Body of pancreas (tissue), 4 donors: ENCODE results near the gene TFDP1.

Experiments
- CTCF ChIP-seq, 7 experiments: fragments of 450-650 bp in 4 of 7; fragments of 200-600 bp in 3 of 7; sonication (generic) in 3 of 7; IDR thresholded peaks; one replicate each; pipeline ENCODE4 v1.5.1; 2016 to 2019; ENCODE audit warnings: antibody characterized with exemption in 7 of 7
- POLR2A ChIP-seq, 3 donors: fragments of 450-650 bp; IDR thresholded peaks; one replicate each; pipeline ENCODE4 v1.6.1; 2016; ENCODE audit warnings: antibody characterized with exemption in 3 of 3, mild to moderate bottlenecking in 2 of 3

DNA sequence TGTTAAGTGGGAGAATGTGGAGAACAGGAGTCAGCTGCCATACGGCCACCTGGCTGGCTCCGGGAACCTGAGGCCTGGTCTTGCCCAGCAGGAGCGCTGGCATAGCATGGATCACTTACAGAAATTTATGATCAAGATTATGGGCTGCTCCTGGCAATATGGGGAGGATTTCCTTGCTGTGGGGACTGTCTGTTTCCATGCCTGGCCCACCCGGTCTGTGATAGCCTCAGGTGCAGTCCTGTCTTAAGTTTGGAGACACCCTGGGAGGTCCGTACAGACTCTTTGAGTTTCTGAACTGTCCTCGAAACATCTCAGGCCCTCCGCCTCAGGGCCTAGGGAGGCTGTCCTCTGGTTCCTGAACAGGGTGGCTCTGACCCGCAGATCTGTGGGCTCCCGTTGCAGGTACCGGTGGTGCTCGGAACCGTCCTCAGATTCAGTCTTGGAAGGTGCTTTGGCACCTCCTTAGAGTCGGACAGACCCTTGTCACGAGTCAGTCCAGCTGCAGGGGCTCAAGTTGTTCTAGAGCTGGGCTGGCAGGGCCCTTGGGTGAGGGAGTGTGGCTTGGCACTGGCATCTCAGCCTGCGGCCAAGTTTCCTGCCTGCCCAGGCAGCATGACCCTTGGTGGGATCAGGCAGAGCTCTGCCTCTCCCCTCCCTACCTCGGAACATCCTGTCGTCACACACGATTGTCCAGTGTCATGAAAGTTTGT lies 4.9 kb downstream of the TFDP1 start:
- TF ChIP-seq CTCF (IDR thresholded peaks at IDR 0.05): no peak
- TF ChIP-seq POLR2A (IDR thresholded peaks at IDR 0.05): no peak
